ENCODE data around the gene WDPCP.

DNA sequence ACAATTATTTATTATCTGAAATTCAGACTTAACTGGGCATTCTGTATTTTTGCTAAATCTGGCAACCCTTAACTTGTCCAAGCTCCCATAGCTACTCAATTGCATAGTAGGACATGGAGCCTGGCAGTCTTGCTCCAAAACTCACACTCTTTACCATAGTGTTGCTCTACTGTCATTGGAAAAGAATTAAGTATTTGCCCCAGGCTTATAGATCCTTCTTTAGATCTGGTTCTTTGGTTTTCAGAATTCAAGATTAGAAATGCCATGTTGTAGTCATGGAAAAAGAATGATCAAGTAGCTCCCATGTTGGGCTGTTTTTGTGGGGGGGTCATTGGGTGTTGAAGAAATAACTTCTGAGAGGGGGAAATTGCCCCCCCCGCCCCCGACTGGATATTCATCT lies 240.9 kb downstream of the WDPCP start:
- TF ChIP-seq, protein P1, sequence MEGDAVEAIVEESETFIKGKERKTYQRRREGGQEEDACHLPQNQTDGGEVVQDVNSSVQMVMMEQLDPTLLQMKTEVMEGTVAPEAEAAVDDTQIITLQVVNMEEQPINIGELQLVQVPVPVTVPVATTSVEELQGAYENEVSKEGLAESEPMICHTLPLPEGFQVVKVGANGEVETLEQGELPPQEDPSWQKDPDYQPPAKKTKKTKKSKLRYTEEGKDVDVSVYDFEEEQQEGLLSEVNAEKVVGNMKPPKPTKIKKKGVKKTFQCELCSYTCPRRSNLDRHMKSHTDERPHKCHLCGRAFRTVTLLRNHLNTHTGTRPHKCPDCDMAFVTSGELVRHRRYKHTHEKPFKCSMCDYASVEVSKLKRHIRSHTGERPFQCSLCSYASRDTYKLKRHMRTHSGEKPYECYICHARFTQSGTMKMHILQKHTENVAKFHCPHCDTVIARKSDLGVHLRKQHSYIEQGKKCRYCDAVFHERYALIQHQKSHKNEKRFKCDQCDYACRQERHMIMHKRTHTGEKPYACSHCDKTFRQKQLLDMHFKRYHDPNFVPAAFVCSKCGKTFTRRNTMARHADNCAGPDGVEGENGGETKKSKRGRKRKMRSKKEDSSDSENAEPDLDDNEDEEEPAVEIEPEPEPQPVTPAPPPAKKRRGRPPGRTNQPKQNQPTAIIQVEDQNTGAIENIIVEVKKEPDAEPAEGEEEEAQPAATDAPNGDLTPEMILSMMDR (conservative IDR thresholded peaks at IDR 0.05 in 1 of 2, IDR thresholded peaks at IDR 0.05 in 1 of 2; ENCODE audit: extremely low read depth in 1 of 2, insufficient read depth in 1 of 2, low read depth in 1 of 2, low read length in 2 of 2), result no peak
- TF ChIP-seq EZH2 (IDR thresholded peaks at IDR 0.05; ENCODE audit: borderline replicate concordance, low read length), result no peak

Measured in mammary epithelial cell (primary cell).